GM19328 (cell line): Measurements from ENCODE around the gene NOPCHAP1.
"Not testable (repeated sequence)": the region's sequence is repeated elsewhere in the genome, so short reads cannot be mapped to it uniquely, and the experiment has no call there.

Source experiments
- ATAC-seq: cut with Tn5 transposase; IDR thresholded peaks from one replicate; pipeline ENCODE4 v1.9.1; 2021; ENCODE audit warnings: mild to moderate bottlenecking, moderate library complexity; ENCODE audit not compliant: unreplicated experiment

Gene NOPCHAP1, protein sequence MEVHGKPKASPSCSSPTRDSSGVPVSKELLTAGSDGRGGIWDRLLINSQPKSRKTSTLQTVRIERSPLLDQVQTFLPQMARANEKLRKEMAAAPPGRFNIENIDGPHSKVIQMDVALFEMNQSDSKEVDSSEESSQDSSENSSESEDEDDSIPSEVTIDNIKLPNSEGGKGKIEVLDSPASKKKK

DNA sequence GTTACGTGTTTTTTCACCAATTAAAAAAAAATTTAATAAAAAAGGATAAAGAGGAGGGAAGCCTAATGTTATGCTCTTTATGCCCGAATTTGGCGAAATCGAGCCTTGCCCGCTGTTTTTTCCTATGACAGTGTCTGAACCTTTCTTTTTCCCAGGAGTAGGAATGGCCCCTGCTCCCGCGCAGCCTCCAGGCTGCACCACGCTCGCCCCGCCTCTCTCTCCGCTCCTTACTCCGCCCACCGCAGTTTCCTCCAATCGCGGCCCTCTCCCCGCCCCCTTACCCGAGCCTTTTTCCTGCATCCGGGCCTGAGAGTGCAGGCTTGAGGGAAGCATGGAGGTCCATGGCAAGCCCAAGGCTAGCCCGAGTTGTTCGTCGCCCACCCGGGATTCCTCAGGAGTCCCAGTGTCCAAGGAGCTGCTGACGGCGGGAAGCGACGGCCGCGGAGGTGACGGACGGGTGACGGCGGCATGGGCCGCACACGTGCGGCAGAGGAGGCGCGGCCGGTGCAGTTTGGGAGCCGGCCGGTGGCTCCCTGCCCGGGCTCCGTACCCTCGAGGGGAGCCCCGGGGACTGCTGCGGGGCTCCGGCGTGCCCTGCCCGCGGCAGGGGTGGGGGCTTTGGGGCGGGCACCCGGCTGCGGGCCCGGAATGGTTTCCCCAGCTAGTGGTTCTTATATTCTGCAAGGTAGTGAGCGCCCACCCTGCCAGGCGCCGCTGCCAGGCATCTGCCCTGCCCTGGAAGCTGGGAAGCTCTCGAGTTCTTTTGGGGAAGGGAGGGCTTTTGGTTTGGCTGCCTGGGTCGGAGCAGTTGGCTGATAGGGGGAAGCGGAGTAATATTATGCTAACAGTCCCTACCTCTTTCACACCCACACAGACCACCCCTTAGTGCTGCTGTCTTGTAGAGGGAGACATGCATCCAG lies at the start of gene NOPCHAP1:
Gene NOPCHAP1 (plus strand): TSS at position 295 of the 920 bp plus-strand sequence. CDS start 37 bp downstream, at position 332.
- ATAC-seq: peak; percentile 82

DNA sequence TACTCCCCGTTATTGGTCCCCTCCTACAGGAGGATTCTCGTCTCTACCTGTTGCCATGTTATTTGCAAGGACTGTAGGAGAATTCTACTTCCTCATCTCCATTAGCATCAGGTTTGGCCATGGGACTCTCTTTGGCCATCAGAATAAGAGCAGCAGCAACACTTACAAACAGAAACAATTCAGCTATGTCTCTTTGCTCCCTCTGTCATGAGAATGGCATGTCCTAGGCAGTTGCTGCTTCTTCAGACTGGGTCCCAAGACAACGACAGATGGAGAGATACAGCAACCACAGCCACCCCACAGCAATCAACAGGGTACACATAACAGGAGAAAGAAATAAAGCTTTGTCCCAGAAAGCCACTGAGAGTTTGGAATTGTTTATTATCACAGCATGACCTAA lies 47.7 kb upstream of the NOPCHAP1 start:
- ATAC-seq: no peak

DNA sequence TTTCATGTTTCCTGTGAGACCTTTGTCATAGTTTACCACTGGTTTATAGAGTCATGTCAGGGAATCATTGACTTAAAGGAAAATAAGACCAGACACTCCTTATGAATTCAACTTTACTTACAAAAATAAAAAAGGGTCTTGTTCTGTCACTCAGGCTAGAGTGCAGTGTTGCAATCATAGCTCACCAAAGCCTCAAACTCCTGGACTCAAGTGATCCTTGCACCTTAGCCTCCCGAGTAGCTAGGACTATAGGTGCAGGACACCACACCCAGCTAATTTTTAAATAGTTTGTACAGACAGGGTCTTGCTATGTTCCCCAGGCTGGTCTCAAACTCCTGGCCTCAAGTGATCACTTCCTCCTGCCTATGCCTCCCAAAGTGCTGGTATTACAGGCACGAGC lies 47.0 kb upstream of the NOPCHAP1 start:
- ATAC-seq: no peak

DNA sequence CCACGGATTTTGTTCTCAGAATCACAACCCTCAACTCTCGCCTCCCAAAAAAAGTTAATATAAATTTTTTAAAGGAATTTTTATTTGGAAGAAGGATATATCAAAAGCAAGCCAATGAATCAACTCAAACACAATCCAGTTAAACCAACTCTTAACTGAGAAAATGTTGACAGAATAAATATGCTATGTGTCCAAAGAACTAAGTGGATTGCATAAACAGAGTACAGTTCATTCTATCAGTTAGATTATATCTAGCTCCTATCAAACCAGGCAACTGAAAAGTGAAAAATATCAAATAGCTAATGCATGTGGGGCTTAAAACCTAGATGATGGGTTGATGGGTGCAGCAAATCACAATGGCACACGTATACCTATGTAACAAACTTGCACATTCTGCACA lies 44.7 kb upstream of the NOPCHAP1 start:
- ATAC-seq: no peak

DNA sequence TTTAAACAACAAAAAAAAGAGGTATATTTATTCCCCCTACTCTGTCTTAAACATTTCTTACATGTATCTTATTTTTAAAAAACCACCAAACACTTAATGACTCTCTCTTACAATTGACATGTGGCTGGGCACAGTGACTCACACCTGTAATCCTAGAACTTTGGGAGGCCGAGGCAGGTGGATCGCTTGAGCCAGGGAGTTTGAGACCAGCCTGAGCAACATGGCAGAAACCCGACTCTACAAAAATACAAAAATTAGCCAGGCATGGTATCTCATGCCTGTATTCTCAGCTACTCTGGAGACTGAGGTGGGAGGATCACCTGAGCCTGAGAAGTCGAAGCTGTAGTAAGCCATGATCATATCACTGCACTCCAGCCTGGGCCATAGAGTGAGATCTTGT lies 44.0 kb upstream of the NOPCHAP1 start:
- no peak for ATAC-seq

DNA sequence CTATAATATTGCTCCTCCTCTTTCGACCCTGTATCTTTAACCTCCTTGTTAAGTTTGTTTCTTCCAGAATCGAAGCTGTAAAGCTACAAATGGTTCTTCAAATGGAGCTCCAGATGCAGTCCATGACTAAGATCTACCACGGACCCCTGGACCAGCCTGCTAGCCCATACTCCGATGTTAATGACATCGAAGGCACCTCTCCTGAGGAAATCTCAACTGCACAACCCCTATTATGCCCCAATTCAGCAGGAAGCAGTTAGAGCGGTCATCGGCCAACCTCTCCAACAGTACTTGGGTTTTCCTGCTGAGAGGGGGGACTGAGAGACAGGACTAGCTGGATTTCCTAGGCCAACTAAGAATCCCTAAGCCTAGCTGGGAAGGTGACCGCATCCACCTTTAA lies 42.7 kb upstream of the NOPCHAP1 start:
- ATAC-seq: not testable (repeated sequence)

DNA sequence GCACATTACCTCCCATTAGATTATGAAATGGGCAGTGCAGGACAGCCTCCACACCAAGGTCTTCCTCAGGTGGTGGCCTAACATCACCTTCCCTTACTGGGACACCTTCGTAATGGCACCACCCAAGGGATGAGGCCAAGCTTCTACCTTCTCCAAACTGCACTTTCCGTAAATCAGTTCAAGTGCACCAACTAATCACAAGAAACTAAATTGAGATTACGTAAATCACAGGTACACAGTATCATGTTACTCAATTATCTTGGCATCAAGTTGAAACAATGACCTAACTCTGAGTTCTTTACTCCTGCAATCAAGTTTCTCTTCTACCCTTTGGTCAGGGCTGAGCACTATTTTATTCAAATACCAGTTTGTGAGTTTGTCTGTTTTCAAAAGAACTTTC lies 41.9 kb upstream of the NOPCHAP1 start:
- no peak for ATAC-seq

DNA sequence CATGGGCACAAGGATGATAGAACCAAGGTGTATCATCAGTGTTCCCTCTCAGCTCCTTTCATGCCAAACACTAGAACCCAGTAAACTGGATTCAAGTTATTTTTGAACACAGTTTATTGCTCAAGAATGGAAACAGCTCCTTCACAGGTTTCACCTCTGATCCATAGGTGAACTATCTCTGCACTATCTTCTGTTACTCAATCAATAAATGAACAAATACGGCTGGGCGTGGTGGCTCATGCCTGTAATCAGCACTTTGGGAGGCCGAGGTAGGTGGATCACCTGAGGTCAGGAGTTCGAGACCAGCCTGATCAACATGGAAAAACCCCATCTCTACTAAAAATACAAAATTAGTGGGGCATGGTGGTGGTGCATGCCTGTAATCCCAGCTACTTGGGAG lies 37.4 kb upstream of the NOPCHAP1 start:
- not testable (repeated sequence) for ATAC-seq

DNA sequence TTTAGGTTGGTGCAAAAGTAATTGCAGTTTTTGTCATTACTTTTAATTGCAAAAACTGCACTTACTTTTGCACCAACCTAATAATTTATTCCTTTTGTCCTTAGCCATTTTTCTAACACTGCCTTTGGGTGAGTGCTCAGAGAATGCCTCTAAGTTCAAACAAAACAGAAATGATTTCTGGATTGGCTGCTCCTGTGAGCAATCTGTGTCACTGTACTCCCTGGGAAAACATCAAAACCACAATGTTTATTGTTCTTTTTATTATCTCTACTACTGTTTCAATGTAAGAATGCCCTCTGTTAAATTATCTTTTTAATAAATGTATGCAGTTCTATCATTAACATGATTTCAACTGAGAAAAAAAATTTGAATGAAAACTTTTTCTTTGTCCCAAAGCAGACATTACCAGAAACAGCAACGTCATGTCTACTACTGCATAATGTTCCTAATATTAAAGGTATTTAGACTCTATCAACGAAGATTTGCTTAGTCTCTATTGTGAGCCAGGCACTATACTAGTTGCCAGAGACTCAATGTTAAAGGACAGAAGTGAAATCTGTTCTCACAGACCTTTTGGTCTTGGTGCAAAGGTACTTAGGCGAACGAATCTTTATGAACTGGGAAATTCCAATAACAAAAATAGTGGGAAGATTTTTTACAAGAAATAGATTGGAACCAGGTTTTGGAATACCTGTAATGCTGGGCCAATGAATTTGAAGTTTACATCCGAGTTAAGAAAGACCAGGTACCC lies 34.2 kb upstream of the NOPCHAP1 start:
- no peak for ATAC-seq

DNA sequence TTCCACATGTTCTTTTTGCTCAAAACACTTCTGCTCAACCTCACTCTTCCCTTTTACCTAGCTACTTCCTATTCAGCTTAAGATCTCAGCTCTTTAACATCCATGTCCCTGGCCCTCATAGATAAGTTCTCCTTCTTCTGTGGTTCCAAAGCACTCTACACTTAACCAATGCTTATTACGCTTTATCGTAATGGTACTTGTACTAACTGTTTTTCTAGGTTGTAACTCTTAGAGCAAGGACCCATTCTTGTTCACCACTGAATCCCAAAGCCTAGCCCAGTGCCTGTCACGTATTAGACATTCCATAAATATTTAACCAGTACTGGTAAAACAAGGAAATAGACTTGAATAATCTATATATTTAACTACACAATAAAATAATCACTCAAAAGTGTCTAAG lies 33.3 kb upstream of the NOPCHAP1 start:
- ATAC-seq: no peak

DNA sequence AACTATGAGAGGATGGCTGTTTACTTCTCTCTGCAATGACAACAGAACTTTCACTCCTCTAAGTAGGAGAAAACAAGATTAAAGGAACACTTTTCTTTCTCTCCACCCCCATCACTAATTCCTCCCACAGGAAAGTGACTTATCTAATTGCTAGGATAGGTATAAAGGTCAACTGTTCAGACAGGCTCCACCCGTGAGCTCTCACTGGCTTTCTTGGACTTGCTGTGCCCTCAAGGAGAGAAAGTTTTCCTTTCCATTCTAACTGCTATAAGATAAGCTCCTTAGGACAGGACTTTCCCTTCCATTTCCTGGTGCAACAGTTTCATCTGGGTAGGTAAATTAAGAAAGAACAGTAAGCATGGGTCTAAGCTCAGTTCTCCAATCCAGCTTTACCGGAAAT lies 32.8 kb upstream of the NOPCHAP1 start:
- ATAC-seq: no peak

DNA sequence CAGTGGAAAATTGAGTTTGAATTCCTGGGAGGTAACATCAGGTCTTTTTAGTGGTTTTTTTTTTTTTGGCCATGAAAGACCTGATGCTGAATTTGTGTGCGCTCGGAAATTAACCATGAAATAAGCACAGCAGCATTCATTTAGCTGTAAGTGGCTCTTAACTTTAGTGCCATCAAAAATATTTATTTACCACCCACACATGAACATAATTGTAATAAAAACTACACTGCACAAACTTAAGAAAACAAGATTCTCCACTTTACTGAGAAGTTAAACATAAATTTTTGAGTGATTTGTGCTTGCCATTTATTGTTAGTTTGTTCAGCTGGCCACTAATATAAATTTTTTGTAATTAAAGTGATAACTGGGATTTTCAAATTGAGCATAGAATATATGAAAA lies 30.4 kb upstream of the NOPCHAP1 start:
- ATAC-seq: no peak

DNA sequence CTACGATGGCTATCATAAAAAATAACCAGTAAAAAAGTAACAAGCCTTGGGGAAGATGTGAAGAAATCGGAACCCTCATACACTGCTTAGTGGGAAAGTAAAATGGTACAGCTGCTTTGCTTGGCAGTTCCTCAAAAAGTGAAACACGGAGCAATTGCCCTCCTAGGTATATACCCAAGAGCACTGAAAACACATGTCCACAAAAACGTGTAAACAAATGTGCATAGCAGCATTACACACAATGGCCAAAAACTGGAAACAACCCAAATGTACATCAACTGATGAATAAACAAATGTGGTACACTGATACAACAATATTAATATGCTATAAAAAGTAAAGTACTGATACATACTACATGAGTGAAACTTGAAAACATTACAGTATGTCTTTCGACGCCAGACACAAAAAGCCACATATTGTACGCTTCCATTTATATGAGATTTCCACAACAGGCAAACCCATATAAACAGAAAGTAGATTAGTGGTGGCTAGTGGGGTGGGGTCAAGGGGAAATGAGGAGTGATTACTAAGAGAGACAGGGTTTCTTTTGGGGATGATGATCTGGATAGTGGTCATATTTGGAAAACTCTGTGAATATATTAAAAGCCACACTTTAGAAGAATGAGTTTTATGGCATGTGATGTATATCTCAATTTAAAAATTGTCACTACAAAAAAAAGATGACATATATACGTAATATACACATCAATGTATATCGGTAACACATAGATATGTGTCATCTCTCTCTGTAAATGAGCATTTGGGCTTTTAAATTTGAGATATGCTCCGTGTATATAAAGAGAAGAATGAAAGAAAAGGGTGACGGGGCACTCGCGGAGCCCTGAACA lies 29.0 kb upstream of the NOPCHAP1 start:
- ATAC-seq: no peak

DNA sequence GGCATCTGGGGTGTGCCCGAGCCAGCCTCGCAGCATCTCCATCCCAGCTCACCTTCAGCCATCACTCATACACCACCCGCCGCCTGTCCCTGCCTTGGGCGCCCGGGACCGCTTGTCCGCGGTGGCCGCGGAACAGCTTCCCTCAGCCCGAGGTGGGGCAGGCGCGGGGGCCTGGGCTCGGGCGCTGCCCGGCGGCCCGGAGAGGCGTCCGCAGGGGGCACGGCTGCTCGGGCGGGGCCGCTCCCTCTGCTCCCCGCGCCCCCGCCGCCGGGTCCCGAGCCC lies 28.5 kb upstream of the NOPCHAP1 start:
- peak; percentile 29 for ATAC-seq

DNA sequence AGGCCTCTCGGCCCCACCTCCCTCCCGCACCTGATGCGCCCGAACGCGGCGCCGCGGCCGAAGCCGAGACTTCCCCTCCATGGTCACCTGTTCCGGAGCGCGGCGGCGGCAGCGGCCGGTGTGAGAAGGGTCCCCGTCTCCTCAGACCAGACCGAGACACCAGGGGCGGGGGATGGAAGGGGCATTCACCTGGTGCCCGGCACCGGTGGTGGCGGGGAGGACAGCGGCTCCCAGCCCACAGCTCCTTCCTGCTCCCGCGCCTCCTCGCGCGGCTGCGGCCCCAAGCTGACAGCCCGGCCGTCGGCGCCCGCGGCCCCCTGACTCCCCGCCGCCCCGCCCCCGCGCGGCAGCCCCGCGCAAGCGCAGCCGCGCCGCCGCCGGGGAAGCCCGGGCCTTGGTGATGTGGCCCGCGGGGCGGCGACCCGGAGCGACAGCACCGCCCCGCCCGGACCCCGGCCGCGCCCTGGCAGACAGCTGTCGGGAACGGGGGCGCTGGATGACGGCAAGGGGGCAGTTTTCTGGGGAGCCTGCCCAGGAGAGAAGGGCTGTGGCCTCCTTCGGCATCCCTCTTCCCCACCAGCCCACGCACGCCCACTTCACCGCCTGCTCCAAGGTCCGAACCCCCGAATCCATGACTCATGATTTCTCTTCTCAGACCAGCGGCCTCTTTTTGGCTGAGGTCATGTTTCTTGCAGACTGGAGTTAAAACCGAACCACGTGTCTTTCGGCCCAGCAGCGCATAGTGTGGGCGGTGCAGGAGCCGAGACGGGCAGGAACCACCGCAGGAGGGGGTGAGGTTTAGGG lies 27.9 kb upstream of the NOPCHAP1 start, which contains the start of gene SLC41A2:
Gene SLC41A2 (minus strand): TSS at position 290 of the 804 bp plus-strand sequence. CDS start 29,763 bp downstream, outside the sequence.
- peak; percentile 66 for ATAC-seq

DNA sequence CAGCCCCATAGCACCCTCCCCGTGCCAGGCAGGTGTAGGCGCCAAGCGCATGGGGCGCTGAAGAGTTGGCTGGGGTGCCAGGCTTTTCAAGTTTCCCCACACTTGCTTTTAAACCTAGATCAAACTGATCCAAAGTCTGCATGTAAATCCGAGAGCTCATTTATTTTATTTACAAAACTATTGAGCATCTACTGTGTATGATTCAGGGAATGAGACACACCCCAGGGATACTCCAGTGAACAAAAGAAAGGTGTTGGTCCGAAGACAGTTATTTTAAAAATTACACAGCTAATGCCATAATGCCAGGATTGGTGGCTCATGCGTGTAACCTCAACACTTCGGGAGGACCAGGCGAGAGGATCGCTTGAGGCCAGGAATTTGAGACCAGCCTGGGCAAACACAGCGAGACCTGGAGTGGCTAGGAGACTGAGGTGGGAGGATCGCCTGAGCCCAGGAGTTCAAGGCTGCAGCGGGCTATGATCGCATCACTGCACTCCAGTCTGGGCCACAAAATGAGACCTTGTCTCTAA lies 27.2 kb upstream of the NOPCHAP1 start:
- ATAC-seq: no peak

DNA sequence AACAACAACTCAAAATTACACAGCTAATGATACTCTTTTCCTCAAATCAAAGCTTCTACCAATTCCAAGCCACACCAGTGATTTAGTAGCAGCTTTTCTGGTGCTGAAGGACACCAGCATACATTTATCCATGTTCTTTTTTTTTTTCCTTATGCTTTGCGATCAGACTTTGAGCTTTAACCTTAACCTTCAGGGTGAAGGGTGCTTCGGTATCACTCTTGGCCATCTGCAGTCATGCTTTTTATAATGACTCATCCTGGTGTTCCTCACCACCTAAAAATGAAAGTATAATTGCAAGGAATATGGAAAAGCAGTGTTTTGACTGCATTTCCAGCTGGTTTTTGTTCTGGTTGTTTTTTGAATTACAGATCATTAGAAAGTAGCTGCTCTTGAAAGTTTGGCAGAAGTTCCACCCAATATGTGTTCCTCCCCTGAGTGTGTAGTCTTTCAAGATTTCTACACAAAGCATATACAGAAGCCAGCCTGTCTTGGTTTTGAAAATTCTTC lies 26.7 kb upstream of the NOPCHAP1 start:
- no peak for ATAC-seq

DNA sequence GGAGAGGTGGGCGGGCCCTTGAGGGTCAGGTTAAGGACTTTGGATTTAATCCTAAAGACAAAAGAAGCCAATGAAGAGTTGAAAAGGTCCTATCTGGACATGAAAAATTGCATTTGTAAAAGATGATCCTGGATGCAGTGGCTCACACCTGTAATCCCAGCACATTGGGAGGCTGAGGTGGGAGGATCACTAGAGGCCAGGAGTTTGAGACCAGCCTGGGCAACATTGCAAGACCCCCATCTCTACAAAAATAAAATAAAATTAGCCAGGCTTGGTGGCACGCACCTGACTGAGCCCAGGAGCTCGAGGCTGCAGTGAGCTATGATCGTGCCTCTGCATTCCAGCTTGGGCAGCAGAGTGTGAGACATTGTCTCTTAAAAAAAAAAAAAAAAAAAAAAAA lies 25.7 kb upstream of the NOPCHAP1 start:
- ATAC-seq: no peak

DNA sequence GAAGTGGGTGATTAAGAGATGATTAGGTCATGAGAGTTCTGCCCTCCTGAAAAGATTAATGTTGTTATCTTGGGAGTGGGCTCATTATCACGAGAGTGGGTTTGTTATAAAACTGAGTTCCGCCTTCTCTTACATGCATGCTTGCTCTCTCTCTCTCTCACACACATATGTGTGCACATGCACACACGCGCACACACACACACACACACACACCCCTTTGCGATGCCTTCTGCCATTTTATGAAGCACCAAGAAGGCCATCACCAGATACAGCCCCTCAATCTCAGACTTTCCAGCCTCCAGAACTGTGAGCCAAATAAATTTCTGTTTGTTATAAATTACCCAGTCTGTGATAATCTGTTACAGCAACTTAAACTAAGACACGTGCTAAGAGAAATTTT lies 22.4 kb upstream of the NOPCHAP1 start:
- no peak for ATAC-seq
